GM12878 (cell line): Measurements from ENCODE around the gene KCTD16. TPM values are rescaled to one million over a fixed set of nuclear protein-coding genes. Genes with fewer than 3 reads are reported as not detected.
A peak's percentile ranks its signal among the peaks of the same experiment; 100 is the strongest.

Experiments used
- ATAC-seq: fragments of 200-7000 bp; cut with Tn5 transposase; 3 replicates; pipeline ENCODE4 v1.9.1; 2020; ENCODE audit warnings: mild to moderate bottlenecking, moderate library complexity
- BruUV-seq: library from RNA; stranded (reverse); fragments of 400-500 nt; replicated peaks from 2 replicates; lab custom pipeline; 2021; lab: Mats Ljungman, UMichigan
- CTCF ChIA-PET: fragments of 300-600 bp; sonication (Branson Sonifier 250); formaldehyde crosslinking; extraction: SDS; loops from one replicate; lab custom pipeline; 2021; ENCODE audit warnings: inconsistent platforms; lab: Yijun Ruan, JAX
- POLR2A ChIA-PET: fragments of 350-600 bp; formaldehyde crosslinking; extraction: SDS; loops from one replicate; lab custom pipeline; 2021; ENCODE audit warnings: inconsistent platforms; lab: Charles Lee
- RAD21 ChIA-PET: fragments of 300-600 bp; sonication (Branson Sonifier 250); formaldehyde crosslinking; loops from one replicate; lab custom pipeline; 2023; ENCODE audit warnings: antibody characterized with exemption; ENCODE audit not compliant: unreplicated experiment; lab: Charles Lee
- SMC1A ChIA-PET: fragments of 300-600 bp; sonication (Branson Sonifier 250); formaldehyde crosslinking; loops from one replicate; lab custom pipeline; 2023; ENCODE audit not compliant: unreplicated experiment, uncharacterized antibody; lab: Charles Lee
- DNase-seq: peaks from one replicate; pipeline ENCODE4 v3.0.0-alpha.2; 2011; ENCODE audit warnings: low read depth, low spot score
- FAIRE-seq: peaks from 3 replicates; lab custom pipeline; 2011; peaks lifted over from hg19 to GRCh38; lab: Jason Lieb, UNC
- H2AFZ ChIP-seq: 2 replicates; pipeline ENCODE4 v1.6.0; 2011; ENCODE audit warnings: low read depth, low read length, control low read depth; ENCODE audit not compliant: control insufficient read depth
- H3K27ac ChIP-seq: 2 replicates; pipeline ENCODE4 v1.5.1; 2011; ENCODE audit warnings: control low read depth; ENCODE audit not compliant: control insufficient read depth, insufficient read depth
- H3K27me3 ChIP-seq, 2 experiments: replicated peaks in 1 of 2; 2 replicates each; pipeline versions ENCODE4 v1.6.0 to v1.6.1; 2011; ENCODE audit warnings: low read length in 1 of 2; ENCODE audit not compliant: control insufficient read depth in 2 of 2, insufficient read depth in 2 of 2
- H3K36me3 ChIP-seq, 2 experiments: 2 replicates each; pipeline ENCODE4 v1.5.1; 2011; ENCODE audit warnings: low read length in 1 of 2; ENCODE audit not compliant: control insufficient read depth in 2 of 2, insufficient read depth in 2 of 2
- H3K4me1 ChIP-seq: 2 replicates; pipeline ENCODE4 v1.6.1; 2011; ENCODE audit warnings: mild to moderate bottlenecking, low read length, moderate library complexity, mixed read lengths; ENCODE audit not compliant: control insufficient read depth, insufficient read depth
- H3K4me2 ChIP-seq: 2 replicates; pipeline ENCODE4 v1.6.0; 2011; ENCODE audit warnings: control low read depth; ENCODE audit not compliant: control insufficient read depth, insufficient read depth
- H3K4me3 ChIP-seq: fragments of 200-600 bp; sonication (generic); 2 replicates; pipeline ENCODE4 v1.5.1; 2016
- H3K79me2 ChIP-seq: 2 replicates; pipeline ENCODE4 v1.6.0; 2011; ENCODE audit warnings: low read length; ENCODE audit not compliant: control insufficient read depth, insufficient read depth
- H3K9ac ChIP-seq: 2 replicates; pipeline ENCODE4 v1.8.0; 2011; ENCODE audit warnings: low read length, control low read depth, mixed read lengths; ENCODE audit not compliant: control insufficient read depth, insufficient read depth
- H3K9me3 ChIP-seq: replicated peaks from 3 replicates; pipeline ENCODE4 v1.5.1; 2011; ENCODE audit warnings: mild to moderate bottlenecking, low read length; ENCODE audit not compliant: control insufficient read depth, insufficient read depth
- H4K20me1 ChIP-seq: 2 replicates; pipeline ENCODE4 v1.6.0; 2011; ENCODE audit not compliant: control insufficient read depth, insufficient read depth
- CEBPB ChIP-seq, 2 experiments: fragments of 150-350 bp in 1 of 2; IDR thresholded peaks; 2 replicates each; pipeline ENCODE4 v1.6.1; 2012 to 2014; ENCODE audit warnings: low read depth in 2 of 2, low read length in 2 of 2, borderline replicate concordance in 1 of 2, inconsistent platforms in 1 of 2
- EP300 ChIP-seq, 2 experiments: fragments of 150-350 bp in 1 of 2; IDR thresholded peaks; 2 replicates each; pipeline ENCODE4 v1.6.1; 2011 to 2012; ENCODE audit warnings: low read depth in 2 of 2, low read length in 2 of 2, borderline replicate concordance in 1 of 2, improper control_type of control experiment in 1 of 2, inconsistent platforms in 1 of 2; ENCODE audit not compliant: control insufficient read depth in 1 of 2
- EZH2 ChIP-seq: IDR thresholded peaks from 2 replicates; pipeline ENCODE4 v1.6.1; 2012; ENCODE audit warnings: low read depth, mild to moderate bottlenecking, control low read depth, inconsistent platforms, low read length, borderline replicate concordance; ENCODE audit not compliant: control insufficient read depth
- JUNB ChIP-seq: IDR thresholded peaks from 2 replicates; pipeline ENCODE4 v1.6.1; 2016; ENCODE audit warnings: antibody characterized with exemption, mild to moderate bottlenecking
- KAT2A ChIP-seq: conservative IDR thresholded peaks from 2 replicates; pipeline ENCODE4 v1.6.1; 2011; ENCODE audit warnings: low read depth, low read length; ENCODE audit not compliant: control insufficient read depth
- MTA2 ChIP-seq: fragments of 450-650 bp; IDR thresholded peaks from 2 replicates; pipeline ENCODE4 v1.6.1; 2016; ENCODE audit warnings: low read depth, mild to moderate bottlenecking, moderate library complexity
- PKNOX1 ChIP-seq: fragments of 450-650 bp; IDR thresholded peaks from 2 replicates; pipeline ENCODE4 v1.6.1; 2016; ENCODE audit warnings: mild to moderate bottlenecking
- SIX5 ChIP-seq: IDR thresholded peaks from 2 replicates; pipeline ENCODE4 v1.6.1; 2011; ENCODE audit warnings: mild to moderate bottlenecking, low read depth, low read length, moderate library complexity; ENCODE audit not compliant: severe bottlenecking
- SRF ChIP-seq, 2 experiments: IDR thresholded peaks; 2 replicates each; pipeline ENCODE4 v1.6.1; 2011; ENCODE audit warnings: low read depth in 2 of 2, low read length in 2 of 2, mild to moderate bottlenecking in 1 of 2, moderate library complexity in 1 of 2
- SUPT20H ChIP-seq: IDR thresholded peaks from 2 replicates; pipeline ENCODE4 v1.6.1; 2011; ENCODE audit warnings: low read depth, mild to moderate bottlenecking, low read length, moderate library complexity, borderline replicate concordance; ENCODE audit not compliant: control insufficient read depth
- ZNF217 ChIP-seq: fragments of 450-650 bp; IDR thresholded peaks from 2 replicates; pipeline ENCODE4 v1.6.1; 2017; ENCODE audit warnings: antibody characterized with exemption, mild to moderate bottlenecking
- WGBS: methylation state at CpG from one replicate; pipeline ENCODE4 v1.1.6; 2016; ENCODE audit warnings: low lambda C conversion rate; ENCODE audit not compliant: insufficient replicate concordance, insufficient coverage; ENCODE audit errors: missing lambda C conversion rate; 5-methylcytosine and 5-hydroxymethylcytosine counted together
- in situ Hi-C: fragments of 300-500 bp; cut with MboI; formaldehyde crosslinking; loops from 9 replicates; pipeline ENCODE4 v1.14.3; 2018; ENCODE audit warnings: mixed read lengths
- intact Hi-C: fragments of 100-400 bp; cut with micrococcal nuclease; formaldehyde crosslinking; loops from one replicate; pipeline ENCODE4 v1.14.2; 2022; ENCODE audit not compliant: unreplicated experiment
- polyA plus RNA-seq, 11 experiments: library from polyadenylated mRNA; depleted of rRNA in 4 of 11; unstranded in 6 of 11; stranded (reverse) in 5 of 11; fragments of >200 nt; fragmentation: Nextera tagmentation in 4 of 11; fragmentation: Illumina TruSeq in 1 of 11; extraction: Ambion mirVana in 4 of 11; extraction: Trizol in 1 of 11; gene quantifications; 1 replicate in 1 of 11; 2 replicates in 10 of 11; pipeline versions ENCODE4 v1.2.1 to v1.2.3, GENCODE V29; 2011 to 2016; ENCODE audit warnings: inconsistent platforms in 2 of 11, missing spikeins in 2 of 11, low read depth in 1 of 11
- total RNA-seq, 4 experiments: library from RNA; depleted of rRNA in 3 of 4; stranded (reverse); fragments of >200 nt in 3 of 4; fragmentation: Illumina TruSeq in 1 of 4; extraction: Trizol in 1 of 4; gene quantifications; 2 replicates each; pipeline versions ENCODE4 v1.2.1 to v1.2.3, GENCODE V29; 2013 to 2021
- TF ChIP-seq, protein P1 (sequence below): IDR thresholded peaks from 2 replicates; pipeline ENCODE4 v1.6.1; 2011; ENCODE audit warnings: borderline replicate concordance, low read depth, mild to moderate bottlenecking, moderate library complexity, low read length; ENCODE audit not compliant: insufficient read depth, poor library complexity, severe bottlenecking

The KCTD16 gene
- total and polyA plus RNA-seq, 10 of the 15 experiments (the other 5 are each of a cell fraction or from before 2014, with no cell fraction given): 0.03 to 0.10 (median 0.06) TPM; not detected in 3

DNA sequence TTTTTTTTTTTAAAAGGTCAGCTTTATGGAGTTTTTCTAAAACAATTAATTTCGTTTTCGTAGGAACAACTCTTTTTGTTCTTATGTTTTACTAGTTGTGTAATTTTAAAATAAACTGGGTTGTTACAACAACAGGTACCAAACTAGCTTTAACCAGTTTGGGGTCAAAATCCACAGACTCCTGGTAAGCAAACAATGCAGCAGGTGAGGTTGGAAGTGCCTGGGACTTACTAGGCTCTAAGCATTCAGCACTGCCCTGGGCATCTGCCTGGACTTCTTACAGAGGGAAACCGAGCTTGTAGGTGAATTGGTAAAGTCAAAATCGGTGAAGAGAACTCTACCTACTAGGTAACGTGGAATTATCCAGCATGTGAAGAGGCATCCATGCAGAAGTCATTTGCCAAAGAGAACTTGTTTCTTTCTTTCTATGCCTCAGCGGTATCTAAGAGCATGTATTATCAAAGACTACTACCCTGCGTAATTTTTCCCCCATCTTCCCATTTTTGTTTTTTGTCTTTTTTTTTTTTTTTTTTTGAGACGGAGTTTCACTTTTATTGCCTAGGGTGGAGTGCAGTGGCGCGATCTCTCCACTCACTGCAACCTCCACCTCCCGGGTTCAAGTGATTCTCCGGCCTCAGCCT lies 145.4 kb downstream of the KCTD16 start:
- FAIRE-seq (peak; percentile 18), DNase-seq (no peak), ATAC-seq (no peak)
- Histone ChIP-seq H3K9me3 (no peaks in the 10 kb centered on the region), H3K4me1 (no peaks in the 10 kb centered on the region), H4K20me1 (no peaks in the 10 kb centered on the region), H3K27ac (no peak overlapping the region), H3K9ac (no peak overlapping the region), H3K4me3 (no peak overlapping the region), H2AFZ (no peak overlapping the region), H3K79me2 (no peaks in the 10 kb centered on the region), H3K27me3 (no peaks in the 10 kb centered on the region), H3K36me3 (no peaks in the 10 kb centered on the region), H3K4me2 (no peak overlapping the region)
- RAD21 ChIA-PET: no interaction called here
- CTCF ChIA-PET: no interaction called here
- POLR2A ChIA-PET: interaction anchor here (0.8 kb wide), 1 partner anchor 639 kb away, joined by 4 read pairs; no protein-coding TSS in a partner anchor
- no TSS peak for BruUV-seq
- WGBS: 48% methylated on average over 11 of the region's 12 CpGs
- TF ChIP-seq CEBPB (IDR thresholded peaks at IDR 0.05; ENCODE audit: borderline replicate concordance in 1 of 2, low read depth in 2 of 2, low read length in 2 of 2) (no peak), SIX5 (no peak), EP300 (IDR thresholded peaks at IDR 0.05; ENCODE audit: borderline replicate concordance in 1 of 2, control insufficient read depth in 1 of 2, low read depth in 2 of 2, low read length in 2 of 2) (no peak), JUNB (no peak), PKNOX1 (no peak), EZH2 (no peak), MTA2 (no peak), KAT2A (no peak), SUPT20H (no peak), SRF (IDR thresholded peaks at IDR 0.05; ENCODE audit: low read depth in 2 of 2, low read length in 2 of 2) (no peak), ZNF217 (no peak)
- TF ChIP-seq, protein P1, sequence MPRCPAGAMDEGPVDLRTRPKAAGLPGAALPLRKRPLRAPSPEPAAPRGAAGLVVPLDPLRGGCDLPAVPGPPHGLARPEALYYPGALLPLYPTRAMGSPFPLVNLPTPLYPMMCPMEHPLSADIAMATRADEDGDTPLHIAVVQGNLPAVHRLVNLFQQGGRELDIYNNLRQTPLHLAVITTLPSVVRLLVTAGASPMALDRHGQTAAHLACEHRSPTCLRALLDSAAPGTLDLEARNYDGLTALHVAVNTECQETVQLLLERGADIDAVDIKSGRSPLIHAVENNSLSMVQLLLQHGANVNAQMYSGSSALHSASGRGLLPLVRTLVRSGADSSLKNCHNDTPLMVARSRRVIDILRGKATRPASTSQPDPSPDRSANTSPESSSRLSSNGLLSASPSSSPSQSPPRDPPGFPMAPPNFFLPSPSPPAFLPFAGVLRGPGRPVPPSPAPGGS: no peak
- intact Hi-C loops (no loop called here), in situ Hi-C loops (no loop called here)
- SMC1A ChIA-PET: no interaction called here
